HG02981 (cell line): ENCODE results near the gene PNPLA2.

Source experiments
- ATAC-seq: cut with Tn5 transposase; IDR thresholded peaks from one replicate; pipeline ENCODE4 v1.9.1; 2021; ENCODE audit warnings: mild to moderate bottlenecking, moderate library complexity; ENCODE audit not compliant: unreplicated experiment

PNPLA2 gene

GRCh38 chr11:813456-814096 lies 5.1 kb upstream of the PNPLA2 start:
- no peak for ATAC-seq

DNA sequence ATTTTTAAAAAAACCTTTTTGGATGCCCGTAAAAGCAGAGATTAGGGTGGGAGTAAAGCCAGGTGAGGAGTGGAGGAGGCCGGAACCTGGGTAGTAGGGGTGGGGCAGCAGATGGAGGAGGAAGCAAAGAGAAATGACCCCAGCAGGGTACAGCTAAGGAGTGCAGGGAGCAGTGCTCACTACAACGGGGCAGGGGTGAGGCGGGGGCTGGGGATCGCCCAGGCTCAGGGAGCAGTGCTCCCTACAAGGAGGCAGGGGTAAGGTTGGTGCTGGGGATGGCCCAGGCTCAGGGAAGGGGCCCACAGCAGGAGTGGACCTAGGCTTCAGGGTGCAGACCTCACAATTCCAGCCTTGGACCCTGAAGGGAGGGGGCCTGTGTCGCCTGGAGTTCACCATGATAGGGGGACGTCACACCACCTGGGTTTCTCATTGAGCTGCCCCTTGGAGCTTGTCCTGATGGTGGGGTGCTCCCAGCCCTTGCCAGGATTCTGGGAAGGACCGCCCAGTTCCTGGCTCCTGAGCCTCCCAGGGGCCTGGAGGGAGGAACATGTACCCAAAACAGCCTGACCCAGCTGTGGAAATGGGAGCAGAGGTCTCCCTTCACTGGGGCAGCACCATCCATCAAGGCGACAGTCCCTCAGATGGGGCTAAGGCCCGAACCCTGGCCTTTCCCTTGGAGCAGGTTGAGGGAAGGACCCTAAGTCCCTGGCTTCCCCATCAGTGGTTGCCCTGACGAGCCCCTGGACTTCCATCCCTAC lies 2.9 kb upstream of the PNPLA2 start:
- ATAC-seq = no peak

GRCh38 chr11:816433-816779 lies 2.3 kb upstream of the PNPLA2 start:
- ATAC-seq = no peak

DNA sequence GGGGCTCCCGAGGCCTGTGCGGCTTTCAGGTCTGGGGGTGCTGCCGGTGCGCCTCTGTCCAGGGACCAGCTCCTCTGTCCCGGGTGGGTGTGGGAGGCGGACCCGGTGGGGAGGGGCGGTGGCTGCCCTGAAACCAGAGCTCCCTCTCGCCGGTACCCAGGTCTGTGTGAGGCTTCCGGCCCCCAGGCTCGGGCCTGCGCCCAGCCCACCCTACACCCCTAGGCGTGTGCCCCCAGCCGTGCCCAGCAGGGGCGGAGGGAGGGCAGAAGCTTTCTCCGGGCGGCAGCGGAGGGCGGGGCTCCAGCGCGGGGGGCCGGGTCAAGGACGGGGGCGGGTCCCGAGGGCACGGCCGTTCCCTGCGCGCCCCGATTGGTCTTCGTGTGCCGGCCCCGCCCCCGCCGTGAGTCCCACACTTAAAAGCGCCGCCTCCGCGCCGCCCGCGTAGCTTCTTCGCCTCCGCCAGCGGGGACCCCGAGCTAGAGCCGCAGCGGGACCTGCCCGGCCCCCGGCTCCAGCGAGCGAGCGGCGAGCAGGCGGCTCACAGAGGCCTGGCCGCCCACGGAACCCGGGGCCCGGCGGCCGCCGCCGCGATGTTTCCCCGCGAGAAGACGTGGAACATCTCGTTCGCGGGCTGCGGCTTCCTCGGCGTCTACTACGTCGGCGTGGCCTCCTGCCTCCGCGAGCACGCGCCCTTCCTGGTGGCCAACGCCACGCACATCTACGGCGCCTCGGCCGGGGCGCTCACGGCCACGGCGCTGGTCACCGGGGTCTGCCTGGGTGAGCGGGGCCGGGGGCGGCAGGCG lies 616 bp downstream of the PNPLA2 start:
- peak; percentile 56 for ATAC-seq

GRCh38 chr11:819943-820649 lies 1.4 kb downstream of the PNPLA2 start:
- ATAC-seq = peak; percentile 63

DNA sequence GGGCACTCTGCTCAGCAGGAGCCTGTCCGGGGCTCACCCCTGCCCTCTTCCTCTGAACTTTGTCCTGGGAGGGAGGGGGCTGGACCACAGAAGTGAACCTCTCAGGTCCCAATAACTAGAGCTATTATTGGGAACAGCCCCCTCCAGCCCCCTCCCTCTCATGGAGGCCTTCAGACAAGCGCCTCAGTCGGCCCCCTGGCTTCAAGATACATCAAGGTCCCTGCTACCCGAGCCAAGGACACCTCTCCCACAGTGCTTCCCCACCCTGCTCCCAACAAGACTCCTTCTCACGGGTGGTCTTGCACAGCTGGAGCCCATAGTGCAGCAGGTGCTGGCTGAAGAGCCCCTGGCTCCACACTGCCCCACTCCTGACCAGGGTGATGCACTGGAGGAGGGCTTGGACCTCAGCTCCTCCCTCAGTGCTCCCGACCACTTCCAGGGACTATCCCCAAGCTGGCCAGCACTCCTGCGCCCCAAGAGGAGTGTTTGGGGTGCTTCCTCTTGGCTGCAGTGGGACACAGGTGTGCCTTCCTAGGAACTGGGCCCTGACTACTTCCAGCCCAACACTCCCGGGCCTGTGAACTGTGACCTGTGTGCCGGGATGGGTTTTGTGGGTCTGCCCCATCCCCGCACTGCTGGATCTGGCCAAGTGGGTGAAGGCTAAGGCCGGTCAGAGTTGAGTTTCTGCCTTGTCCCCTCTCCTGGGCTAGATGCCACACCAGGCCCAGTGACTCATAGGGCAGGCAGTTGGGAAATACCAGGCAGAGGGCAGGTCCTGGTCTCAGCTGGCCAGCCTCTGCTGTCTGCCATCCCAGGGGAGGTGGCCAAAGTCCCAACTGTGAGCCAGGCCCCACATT lies 2.2 kb downstream of the PNPLA2 start:
- ATAC-seq = no peak

DNA sequence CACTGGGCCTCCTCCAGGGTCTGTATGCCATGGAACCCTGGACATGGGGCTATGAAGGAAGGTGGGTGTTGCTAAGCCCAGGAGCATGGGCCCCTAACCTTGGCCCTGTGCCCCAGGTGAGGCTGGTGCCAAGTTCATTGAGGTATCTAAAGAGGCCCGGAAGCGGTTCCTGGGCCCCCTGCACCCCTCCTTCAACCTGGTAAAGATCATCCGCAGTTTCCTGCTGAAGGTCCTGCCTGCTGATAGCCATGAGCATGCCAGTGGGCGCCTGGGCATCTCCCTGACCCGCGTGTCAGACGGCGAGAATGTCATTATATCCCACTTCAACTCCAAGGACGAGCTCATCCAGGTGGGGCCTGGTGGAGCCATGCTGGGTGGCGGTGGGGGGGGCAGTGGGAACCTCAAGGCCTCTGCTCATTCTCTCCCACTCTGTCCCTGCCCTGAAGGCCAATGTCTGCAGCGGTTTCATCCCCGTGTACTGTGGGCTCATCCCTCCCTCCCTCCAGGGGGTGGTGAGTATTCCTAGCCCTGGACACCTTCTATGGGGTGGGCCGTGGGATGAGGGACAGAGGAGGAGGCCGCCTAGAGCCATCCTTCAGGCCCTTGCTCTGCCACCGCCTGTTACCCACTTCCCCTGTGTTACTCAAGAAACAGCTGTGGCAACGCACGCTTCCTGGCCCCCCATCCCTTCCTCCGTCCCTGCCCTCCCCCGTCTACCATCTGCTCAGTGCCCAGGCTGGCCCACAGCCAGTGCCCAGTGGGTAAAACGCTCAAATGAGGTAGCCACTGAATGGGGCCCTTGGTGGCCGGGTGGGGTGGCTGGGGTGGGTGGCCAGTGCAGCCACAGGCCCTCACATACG lies 3.0 kb downstream of the PNPLA2 start:
- no peak for ATAC-seq

DNA sequence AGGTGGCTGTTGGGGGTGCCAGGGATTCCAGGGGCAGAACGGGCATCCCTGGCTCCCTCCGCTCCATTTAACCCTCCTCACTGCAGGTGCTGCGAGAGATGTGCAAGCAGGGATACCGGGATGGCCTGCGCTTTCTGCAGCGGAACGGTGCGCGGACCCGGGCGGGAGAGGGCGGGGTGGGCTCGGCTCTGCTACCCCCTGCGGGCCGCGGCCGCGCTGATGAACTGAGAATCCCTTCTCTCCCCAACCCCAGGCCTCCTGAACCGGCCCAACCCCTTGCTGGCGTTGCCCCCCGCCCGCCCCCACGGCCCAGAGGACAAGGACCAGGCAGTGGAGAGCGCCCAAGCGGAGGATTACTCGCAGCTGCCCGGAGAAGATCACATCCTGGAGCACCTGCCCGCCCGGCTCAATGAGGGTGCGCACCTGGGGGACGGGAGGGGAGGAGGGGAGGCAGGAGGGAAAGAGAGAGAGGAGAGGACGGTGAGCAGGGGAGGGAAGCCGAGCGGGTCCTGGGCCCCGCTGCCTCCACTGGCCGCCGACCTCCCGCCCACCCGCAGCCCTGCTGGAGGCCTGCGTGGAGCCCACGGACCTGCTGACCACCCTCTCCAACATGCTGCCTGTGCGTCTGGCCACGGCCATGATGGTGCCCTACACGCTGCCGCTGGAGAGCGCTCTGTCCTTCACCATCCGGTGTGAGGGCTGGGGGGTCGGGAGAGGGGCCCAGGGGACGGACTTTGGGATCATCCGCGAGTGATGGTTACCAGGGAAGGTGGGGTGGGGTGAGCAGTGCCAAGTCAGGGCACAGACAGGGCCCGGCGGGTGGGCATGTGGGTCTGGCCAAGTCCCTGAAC lies 5.0 kb downstream of the PNPLA2 start:
- no peak for ATAC-seq

DNA sequence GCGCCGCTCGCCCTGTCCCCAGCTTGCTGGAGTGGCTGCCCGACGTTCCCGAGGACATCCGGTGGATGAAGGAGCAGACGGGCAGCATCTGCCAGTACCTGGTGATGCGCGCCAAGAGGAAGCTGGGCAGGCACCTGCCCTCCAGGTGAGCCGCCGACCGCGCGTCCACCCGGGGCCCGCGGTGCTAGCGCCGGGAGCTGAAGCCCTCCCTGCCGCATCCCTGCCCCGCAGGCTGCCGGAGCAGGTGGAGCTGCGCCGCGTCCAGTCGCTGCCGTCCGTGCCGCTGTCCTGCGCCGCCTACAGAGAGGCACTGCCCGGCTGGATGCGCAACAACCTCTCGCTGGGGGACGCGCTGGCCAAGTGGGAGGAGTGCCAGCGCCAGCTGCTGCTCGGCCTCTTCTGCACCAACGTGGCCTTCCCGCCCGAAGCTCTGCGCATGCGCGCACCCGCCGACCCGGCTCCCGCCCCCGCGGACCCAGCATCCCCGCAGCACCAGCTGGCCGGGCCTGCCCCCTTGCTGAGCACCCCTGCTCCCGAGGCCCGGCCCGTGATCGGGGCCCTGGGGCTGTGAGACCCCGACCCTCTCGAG lies 5.7 kb downstream of the PNPLA2 start:
- ATAC-seq = no peak

GRCh38 chr11:824942-825341 lies 6.2 kb downstream of the PNPLA2 start:
- no peak for ATAC-seq

DNA sequence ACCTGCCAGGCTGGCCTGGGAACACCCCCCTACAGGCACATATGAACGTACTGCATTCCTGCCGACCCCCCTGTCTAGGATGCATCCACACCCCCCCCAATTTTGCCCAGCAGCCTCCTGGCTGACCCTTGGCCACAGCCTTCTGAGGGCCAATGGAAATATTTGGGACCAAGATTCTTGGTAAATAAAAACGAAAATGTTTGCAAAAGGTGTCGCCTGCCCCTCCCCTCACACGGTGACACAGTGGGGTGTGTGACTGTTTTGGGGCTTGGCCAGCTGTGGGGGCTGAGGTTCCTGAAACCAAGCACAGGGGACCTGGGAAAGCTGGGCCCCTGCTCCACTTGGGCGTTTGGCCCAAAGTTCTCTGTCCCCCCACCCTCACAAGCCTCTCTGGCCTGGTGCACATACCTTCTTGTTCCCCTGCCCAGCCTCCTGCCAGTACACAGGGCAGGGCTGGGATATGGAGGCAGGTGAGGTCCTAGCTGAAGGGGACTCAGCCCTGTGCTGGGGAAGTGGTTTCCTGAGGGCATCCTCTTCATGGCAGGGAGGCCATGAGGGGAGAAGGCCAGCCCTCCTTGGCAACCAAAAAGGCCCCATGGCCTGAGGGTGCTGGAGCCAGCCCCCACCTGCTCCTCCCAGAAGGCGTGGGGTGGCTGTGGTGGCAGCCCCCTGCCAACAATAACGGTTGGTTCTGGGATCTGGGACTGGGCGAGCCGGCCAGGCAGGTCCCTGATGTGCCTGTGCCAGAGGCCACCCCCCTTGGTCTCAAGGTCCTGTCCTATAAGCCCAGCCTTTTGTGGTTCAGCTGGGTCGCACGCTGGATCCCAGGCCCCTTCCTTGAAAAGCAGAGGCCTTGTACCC lies 6.9 kb downstream of the PNPLA2 start:
- ATAC-seq = no peak

DNA sequence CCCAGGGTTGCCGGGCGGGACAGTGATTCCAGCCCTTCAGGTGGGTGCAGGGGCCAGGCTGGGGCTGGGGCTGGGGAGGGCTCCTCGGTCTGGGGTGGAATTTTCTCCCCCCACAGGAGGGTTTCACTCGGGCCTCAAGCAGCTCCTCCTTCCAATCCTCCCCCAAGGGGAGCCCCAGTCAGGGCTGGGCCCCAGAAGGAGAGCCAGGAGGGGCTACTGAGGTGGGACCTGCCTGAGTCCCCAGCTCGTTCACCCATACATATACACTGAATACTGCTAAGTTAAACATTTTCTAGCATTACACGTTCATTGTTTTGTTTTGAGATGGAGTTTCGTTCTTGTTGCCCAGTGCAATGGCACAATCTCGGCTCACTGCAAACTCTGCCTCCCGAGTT lies 7.5 kb downstream of the PNPLA2 start:
- ATAC-seq = no peak

DNA sequence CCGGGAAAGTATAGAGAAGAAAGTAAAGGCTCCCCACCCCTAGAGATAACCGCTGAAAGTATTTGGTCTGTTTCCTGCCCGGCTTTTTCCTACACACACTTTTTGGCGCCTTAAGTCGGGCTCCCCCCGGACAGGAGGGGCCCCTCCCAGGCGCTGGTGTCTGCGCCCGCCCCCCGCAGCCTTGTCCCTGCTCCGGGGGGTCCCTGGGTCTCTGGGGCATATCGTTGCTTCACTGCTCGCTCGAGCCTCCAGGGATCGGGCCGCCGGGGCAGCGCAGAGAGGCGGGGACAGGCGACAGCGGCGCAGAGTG lies 8.1 kb downstream of the PNPLA2 start:
- ATAC-seq = no peak

DNA sequence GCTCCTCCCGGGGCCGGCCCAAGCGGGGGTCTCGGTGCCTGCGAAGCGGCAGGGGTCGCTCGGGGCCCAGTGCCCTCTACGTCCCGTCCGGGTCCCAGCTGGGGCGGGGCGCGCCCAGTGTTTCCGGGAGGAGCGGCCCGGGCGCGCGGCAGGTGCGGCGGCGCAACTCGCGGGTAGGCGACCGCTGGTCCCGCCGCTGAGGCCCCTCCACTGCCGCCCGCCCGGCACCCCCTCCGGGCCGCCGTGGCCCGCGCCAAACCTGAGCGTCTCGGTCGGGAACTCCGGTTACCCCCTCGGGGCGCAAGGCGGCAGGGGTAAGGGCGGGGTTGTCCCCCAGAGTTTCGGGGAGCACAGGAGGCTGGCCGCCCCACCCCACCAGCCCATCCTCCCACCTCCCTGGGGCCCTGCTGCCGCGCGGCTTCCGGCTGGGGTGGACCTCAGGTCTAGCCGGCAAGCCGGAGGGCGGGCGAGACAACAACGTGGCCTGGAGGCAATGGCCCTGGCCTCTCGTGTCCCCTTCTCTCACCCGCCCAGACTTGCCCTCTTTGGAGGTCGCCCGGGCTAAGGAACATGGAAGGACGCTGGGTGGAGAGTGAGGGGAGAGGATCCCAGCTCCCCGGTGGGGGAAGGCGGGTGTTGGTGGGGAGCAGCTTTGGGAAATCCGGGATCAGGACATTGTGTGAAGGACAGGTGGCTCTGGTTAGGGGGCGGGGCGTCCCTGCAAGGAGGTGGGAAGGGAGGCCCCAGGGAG lies 8.6 kb downstream of the PNPLA2 start:
- no peak for ATAC-seq

GRCh38 chr11:827897-828192 lies 9.1 kb downstream of the PNPLA2 start, which contains the start of gene CRACR2B:
TSS of gene CRACR2B (plus strand) at chr11:827919. CDS start at chr11:828608, 689 bp downstream.
- ATAC-seq = no peak

DNA sequence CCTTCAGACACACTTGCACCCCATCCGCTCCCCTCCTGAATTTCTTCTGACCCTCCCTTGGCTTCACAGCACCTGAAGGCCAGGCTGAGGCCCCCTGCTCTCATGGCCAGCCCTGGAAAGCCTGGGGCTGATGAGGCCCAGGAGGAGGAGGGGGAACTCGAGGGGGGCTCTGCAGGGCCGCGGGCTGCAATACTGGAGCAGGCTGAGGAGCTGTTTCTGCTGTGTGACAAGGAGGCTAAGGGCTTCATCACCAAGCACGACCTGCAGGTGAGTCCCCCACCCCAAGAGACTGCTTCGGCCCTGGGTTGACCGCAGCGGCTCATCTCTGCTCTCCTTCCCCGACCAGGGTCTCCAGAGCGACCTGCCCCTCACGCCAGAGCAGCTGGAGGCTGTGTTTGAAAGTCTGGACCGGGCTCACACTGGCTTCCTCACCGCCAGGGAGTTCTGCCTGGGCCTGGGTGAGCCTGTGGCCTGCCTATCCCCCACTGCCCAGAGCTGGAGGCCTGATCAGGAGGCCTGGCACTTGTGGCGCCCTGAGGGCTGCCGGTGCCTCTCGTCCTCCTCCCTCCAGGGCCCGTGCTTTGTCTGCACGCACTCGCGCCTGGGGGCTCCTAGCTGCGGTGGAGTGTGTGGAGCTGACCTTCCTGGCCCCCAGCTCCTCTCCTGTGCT lies 9.9 kb downstream of the PNPLA2 start:
- ATAC-seq = no peak
